OCI-LY7 (cell line): Measurements from ENCODE around the gene TRAPPC6A. TPM values are rescaled to one million over a fixed set of nuclear protein-coding genes. Genes with fewer than 3 reads are reported as not detected.

ENCODE experiments used
- BruUV-seq: library from RNA; stranded (reverse); fragments of 400-500 nt; replicated peaks from 2 replicates; lab custom pipeline; 2021; lab: Mats Ljungman, UMichigan
- CTCF ChIA-PET: fragments of 300-600 bp; sonication (Branson Sonifier 250); formaldehyde crosslinking; loops from one replicate; lab custom pipeline; 2022; ENCODE audit warnings: antibody characterized with exemption; ENCODE audit not compliant: unreplicated experiment; lab: Charles Lee
- POLR2A ChIA-PET: fragments of 300-600 bp; sonication (Branson Sonifier 250); formaldehyde crosslinking; loops from one replicate; lab custom pipeline; 2022; ENCODE audit warnings: antibody characterized with exemption; lab: Charles Lee
- DNase-seq: peaks from one replicate; pipeline ENCODE4 v3.0.0-alpha.2; 2015; ENCODE audit warnings: low spot score
- H2AFZ ChIP-seq: fragments of 200-600 bp; sonication (generic), shearing (Covaris generic); 2 replicates; pipeline ENCODE4 v1.6.1; 2014; ENCODE audit warnings: mild to moderate bottlenecking, antibody characterized with exemption, low read length, moderate library complexity
- H3K27ac ChIP-seq: fragments of 200-600 bp; sonication (generic); 2 replicates; pipeline ENCODE4 v1.5.1; 2014; ENCODE audit warnings: mixed run types, low read depth, mild to moderate bottlenecking, moderate library complexity, low read length, inconsistent platforms; ENCODE audit not compliant: poor library complexity, severe bottlenecking
- H3K36me3 ChIP-seq: fragments of 200-600 bp; sonication (generic); 2 replicates; pipeline ENCODE4 v1.6.1; 2014; ENCODE audit warnings: mild to moderate bottlenecking, antibody characterized with exemption, low read length, moderate library complexity, mixed read lengths; ENCODE audit not compliant: insufficient read depth
- H3K4me1 ChIP-seq: fragments of 200-600 bp; sonication (generic); 2 replicates; pipeline ENCODE4 v1.5.1; 2014; ENCODE audit warnings: mild to moderate bottlenecking, low read length; ENCODE audit not compliant: insufficient read depth, poor library complexity, severe bottlenecking
- H3K4me2 ChIP-seq: fragments of 200-600 bp; sonication (generic); 2 replicates; pipeline ENCODE4 v1.6.1; 2014; ENCODE audit warnings: mild to moderate bottlenecking, low read length
- H3K4me3 ChIP-seq: fragments of 200-600 bp; sonication (generic); 2 replicates; pipeline ENCODE4 v1.5.1; 2014; ENCODE audit warnings: mild to moderate bottlenecking, low read depth, low read length; ENCODE audit not compliant: poor library complexity, severe bottlenecking
- H3K79me2 ChIP-seq: fragments of 200-600 bp; sonication (generic); 2 replicates; pipeline ENCODE4 v1.6.1; 2016; ENCODE audit warnings: low read depth, mild to moderate bottlenecking, low read length, moderate library complexity, mixed read lengths; ENCODE audit not compliant: insufficient read depth
- H3K9me2 ChIP-seq: fragments of 200-600 bp; sonication (generic); 2 replicates; pipeline ENCODE4 v1.6.1; 2016; ENCODE audit warnings: mild to moderate bottlenecking, low read length, mixed read lengths; ENCODE audit not compliant: insufficient read depth
- H3K9me3 ChIP-seq: fragments of 200-600 bp; sonication (generic); 2 replicates; pipeline ENCODE4 v1.6.1; 2014; ENCODE audit warnings: mild to moderate bottlenecking, mixed run types, low read length, mixed read lengths
- H4K20me1 ChIP-seq: fragments of 200-600 bp; sonication (generic); 2 replicates; pipeline ENCODE4 v1.6.1; 2014; ENCODE audit warnings: mild to moderate bottlenecking, antibody characterized with exemption, low read length, moderate library complexity, mixed read lengths; ENCODE audit not compliant: insufficient read depth
- EZH2phosphoT487 ChIP-seq: fragments of 200-600 bp; sonication (generic); IDR thresholded peaks from 2 replicates; pipeline ENCODE4 v1.6.1; 2018; ENCODE audit warnings: low read depth, borderline replicate concordance, mild to moderate bottlenecking, mixed run types, antibody characterized with exemption, low read length, moderate library complexity, mixed read lengths
- intact Hi-C: fragments of 100-400 bp; cut with micrococcal nuclease; formaldehyde crosslinking; loops from one replicate; pipeline ENCODE4 v1.10.0; 2022; ENCODE audit not compliant: unreplicated experiment
- total RNA-seq, 2 experiments: library from RNA; depleted of rRNA in 1 of 2; stranded (reverse); fragments of >200 nt in 1 of 2; shearing (Covaris generic) in 1 of 2; gene quantifications; 2 replicates each; pipeline ENCODE4 v1.2.3, GENCODE V29; 2014 to 2022
- TF ChIP-seq, protein P1 (sequence below): fragments of 200-600 bp; sonication (generic); conservative IDR thresholded peaks from 2 replicates; pipeline ENCODE4 v1.5.1; 2014; ENCODE audit warnings: mild to moderate bottlenecking, antibody characterized with exemption, low read length, moderate library complexity, mixed read lengths

The TRAPPC6A gene
- total RNA-seq, 2 experiments from 2014 or later: 55.6 to 70.9 TPM

DNA sequence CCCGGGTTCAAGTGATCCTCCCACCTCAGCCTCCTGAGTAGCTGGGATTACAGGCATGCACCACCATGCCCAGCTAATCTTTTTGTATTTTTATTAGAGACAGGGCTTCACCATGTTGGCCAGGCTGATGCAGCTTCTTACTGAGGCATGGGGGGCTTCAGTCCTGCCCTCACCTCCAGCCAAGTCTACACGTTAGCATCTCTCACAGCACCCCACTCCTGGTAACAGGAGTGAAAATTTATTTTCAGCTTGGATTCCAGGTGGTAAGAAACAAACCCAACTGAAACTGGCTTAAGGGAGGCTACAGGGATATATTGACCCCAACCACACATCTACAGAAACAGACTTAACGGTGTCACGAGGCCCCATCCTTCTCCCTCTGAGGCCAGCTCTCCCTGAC lies 27.9 kb downstream of the TRAPPC6A start:
- Histone ChIP-seq H3K4me3 (no peak overlapping the region), H3K4me2 (no peak overlapping the region), H3K9me3 (no peaks in the 10 kb centered on the region), H4K20me1 (no peaks in the 10 kb centered on the region), H3K79me2 (no peaks in the 10 kb centered on the region), H3K9me2 (no peaks in the 10 kb centered on the region), H3K27ac (no peak overlapping the region), H3K36me3 (peaks cover 7% of the 10 kb centered on the region), H2AFZ (no peak overlapping the region), H3K4me1 (peaks cover 11% of the 10 kb centered on the region)
- intact Hi-C loops: no loop called here
- BruUV-seq: no TSS peak
- ChIA-PET POLR2A (no interaction called here), CTCF (no interaction called here)
- TF ChIP-seq, protein P1, sequence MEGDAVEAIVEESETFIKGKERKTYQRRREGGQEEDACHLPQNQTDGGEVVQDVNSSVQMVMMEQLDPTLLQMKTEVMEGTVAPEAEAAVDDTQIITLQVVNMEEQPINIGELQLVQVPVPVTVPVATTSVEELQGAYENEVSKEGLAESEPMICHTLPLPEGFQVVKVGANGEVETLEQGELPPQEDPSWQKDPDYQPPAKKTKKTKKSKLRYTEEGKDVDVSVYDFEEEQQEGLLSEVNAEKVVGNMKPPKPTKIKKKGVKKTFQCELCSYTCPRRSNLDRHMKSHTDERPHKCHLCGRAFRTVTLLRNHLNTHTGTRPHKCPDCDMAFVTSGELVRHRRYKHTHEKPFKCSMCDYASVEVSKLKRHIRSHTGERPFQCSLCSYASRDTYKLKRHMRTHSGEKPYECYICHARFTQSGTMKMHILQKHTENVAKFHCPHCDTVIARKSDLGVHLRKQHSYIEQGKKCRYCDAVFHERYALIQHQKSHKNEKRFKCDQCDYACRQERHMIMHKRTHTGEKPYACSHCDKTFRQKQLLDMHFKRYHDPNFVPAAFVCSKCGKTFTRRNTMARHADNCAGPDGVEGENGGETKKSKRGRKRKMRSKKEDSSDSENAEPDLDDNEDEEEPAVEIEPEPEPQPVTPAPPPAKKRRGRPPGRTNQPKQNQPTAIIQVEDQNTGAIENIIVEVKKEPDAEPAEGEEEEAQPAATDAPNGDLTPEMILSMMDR: no peak
- TF ChIP-seq EZH2phosphoT487: no peak
- DNase-seq: no peak

- POLR2A ChIA-PET: no interaction called here
- no peak overlapping the region for H2AFZ ChIP-seq
Observed at GRCh38 chr19:45149129-45149528, 28.9 kb downstream of the TRAPPC6A start.

More at GRCh38 chr19:45149129-45149528, 28.9 kb downstream of the TRAPPC6A start:
- no peaks in the 10 kb centered on the region for H3K79me2 ChIP-seq
- peaks cover 11% of the 10 kb centered on the region for H3K4me1 ChIP-seq
- no TSS peak for BruUV-seq
- no peaks in the 10 kb centered on the region for H3K9me2 ChIP-seq
- no peak overlapping the region for H3K27ac ChIP-seq
- TF ChIP-seq, protein P1: no peak
- TF ChIP-seq EZH2phosphoT487: no peak
- H3K9me3 ChIP-seq: no peaks in the 10 kb centered on the region
- no peaks in the 10 kb centered on the region for H4K20me1 ChIP-seq
- CTCF ChIA-PET: interaction anchor here (1.0 kb wide), 1 partner anchor 10 kb away, joined by 3 read pairs; no protein-coding TSS in a partner anchor
- intact Hi-C loops: no loop called here
- no peak for DNase-seq
- H3K36me3 ChIP-seq: peaks cover 10% of the 10 kb centered on the region
- H3K4me2 ChIP-seq: no peak overlapping the region
- no peak overlapping the region for H3K4me3 ChIP-seq
